Stimulated activated CD4-positive, alpha-beta T cell treated with anti-CD3 and anti-CD28 coated beads, Interleukin-1b, Interleukin-23, amount 100 ng/mL, for 1 hour (primary cell): ENCODE results near the gene LIPM.

Source experiments
- DNase-seq, 2 donors: peaks; one replicate each; pipeline ENCODE4 v3.0.0-alpha.2; 2020; ENCODE audit warnings: low read depth in 2 of 2

LIPM gene, protein sequence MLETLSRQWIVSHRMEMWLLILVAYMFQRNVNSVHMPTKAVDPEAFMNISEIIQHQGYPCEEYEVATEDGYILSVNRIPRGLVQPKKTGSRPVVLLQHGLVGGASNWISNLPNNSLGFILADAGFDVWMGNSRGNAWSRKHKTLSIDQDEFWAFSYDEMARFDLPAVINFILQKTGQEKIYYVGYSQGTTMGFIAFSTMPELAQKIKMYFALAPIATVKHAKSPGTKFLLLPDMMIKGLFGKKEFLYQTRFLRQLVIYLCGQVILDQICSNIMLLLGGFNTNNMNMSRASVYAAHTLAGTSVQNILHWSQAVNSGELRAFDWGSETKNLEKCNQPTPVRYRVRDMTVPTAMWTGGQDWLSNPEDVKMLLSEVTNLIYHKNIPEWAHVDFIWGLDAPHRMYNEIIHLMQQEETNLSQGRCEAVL

GRCh38 chr10:88802523-88803285, at the start of gene LIPM:
Gene LIPM (plus strand): TSS chr10:88802730. CDS start chr10:88802897, 167 bp downstream.
- DNase-seq = no peak

GRCh38 chr10:88754287-88754686, 48.2 kb upstream of the LIPM start:
- DNase-seq = no peak

GRCh38 chr10:88755753-88756152, 46.8 kb upstream of the LIPM start:
- DNase-seq = no peak

DNA sequence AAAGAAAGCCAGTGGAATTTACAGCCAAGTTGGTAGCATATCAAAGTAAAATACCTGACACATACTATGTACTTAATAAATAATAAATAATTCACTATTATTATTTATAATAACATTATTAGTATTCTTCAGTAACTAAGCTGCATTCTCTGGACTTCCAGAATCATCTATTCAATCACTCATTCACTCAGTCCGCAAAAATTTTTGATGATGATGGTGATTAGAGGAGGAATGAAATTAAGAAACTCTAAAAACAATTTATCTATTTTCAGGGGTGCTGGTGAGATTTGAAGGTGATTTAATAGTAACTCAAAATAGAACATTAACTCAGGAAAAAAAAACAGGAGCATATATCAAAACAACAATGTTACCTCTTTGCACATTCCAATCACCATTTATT, 45.9 kb upstream of the LIPM start:
- no peak for DNase-seq

DNA sequence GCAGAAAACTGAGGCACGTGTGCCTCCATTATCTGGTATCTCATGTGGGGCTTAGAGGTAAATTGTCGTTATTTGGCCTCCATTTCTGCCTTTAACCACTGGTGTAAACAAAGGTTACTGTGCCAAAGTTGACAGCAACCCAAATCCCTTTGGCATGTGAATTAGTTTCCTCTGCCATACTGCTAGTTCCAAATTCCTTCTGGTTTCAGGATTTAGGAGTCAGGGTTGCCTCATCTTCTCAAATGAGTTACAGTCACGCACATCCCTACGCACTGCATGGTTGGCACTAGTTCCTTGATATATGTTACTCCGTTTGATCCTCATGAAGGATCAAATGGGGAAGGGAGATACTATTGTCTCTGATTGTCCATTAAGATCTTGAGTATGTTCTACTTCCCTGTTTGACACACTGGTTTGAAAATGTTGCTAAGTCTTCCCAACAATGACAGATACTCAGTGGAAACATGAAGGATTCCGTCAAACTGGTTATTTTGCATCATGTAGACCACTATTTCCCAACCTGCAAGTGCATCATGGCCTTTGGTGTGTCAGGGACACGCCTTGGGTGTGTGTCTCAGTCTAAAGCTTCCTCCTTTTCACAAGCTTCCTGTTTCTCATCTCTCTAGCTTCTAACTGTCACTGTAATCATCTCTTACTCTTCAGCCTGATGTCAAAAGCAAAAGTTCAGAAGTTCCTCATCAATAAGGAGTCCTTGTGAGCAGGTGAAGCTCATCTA, 43.0 kb upstream of the LIPM start, which contains the start of gene LIPN:
TSS of gene LIPN (plus strand) at position 655 of the 736 bp plus-strand sequence. CDS start 1,386 bp downstream, outside the sequence.
- DNase-seq = no peak

DNA sequence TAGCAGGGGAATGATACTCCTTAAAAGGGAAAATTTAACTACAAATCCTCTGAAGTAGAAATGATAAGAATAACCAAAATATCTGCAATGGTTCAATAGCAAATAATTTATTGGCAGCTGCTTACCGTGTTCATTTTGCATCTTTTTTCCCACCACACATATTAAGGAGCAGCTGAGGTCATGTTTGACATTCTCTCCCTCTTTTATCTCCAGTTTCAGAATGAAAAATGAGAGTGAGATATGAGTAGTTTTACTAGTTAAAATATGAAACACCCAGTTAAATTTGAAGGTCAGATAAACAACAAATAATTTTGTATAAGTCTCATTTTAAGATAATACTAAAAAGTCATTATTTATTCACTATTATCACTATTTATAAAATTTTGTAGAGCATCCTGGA, 39.6 kb upstream of the LIPM start:
- DNase-seq = no peak

DNA sequence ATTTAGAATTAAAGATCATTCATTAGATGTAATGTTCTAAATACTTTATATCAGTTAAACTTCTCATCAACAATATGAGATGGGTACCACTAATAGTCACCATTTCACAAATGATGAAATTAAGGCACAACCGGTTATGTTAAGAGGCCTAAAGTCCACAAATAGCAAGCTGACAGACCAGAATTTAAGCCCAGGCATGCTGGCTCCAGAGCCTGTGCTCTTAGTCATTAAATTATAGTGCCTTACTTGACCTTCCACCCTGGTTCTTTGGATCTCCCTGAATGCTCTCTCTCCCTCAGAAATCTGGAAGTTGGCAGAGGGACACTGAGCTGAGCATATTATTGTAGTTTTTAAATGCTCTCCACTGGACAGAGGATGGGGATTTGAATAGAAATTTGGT, 39.1 kb upstream of the LIPM start:
- no peak for DNase-seq

DNA sequence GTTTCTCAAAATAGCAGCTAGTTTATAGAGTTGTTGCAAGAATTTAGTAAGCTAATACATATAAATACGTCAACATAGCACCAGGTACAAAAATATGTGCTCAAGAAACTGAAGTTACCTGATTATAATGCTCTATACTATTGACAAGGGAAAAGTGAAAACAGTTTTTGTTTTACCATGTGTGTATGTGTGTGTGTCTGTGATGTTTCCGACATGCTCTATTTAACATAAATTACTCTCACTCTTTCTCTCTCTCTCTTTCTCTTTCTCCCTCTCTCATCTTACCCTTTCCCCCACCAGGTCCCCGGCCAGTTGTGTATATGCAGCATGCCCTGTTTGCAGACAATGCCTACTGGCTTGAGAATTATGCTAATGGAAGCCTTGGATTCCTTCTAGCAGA, 38.4 kb upstream of the LIPM start:
- no peak for DNase-seq

DNA sequence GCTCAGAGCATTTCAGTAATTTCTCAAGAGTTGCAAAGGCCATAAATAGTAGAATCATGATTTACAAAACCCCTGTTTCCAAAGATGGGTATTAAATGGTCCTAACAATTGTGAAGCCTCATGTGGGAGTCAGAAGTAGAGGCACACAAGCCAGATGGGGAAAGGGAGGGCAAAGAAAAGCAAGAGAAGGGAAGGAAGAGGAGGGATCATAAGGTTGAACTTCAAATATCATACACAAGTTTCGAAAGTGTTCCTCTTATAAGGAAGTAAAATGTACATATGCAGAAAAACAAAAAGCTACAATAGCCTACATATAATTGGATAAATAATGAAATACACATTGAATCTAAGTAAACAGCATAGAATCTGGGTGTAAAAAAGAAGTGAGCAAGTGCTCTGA, 36.7 kb upstream of the LIPM start:
- no peak for DNase-seq

DNA sequence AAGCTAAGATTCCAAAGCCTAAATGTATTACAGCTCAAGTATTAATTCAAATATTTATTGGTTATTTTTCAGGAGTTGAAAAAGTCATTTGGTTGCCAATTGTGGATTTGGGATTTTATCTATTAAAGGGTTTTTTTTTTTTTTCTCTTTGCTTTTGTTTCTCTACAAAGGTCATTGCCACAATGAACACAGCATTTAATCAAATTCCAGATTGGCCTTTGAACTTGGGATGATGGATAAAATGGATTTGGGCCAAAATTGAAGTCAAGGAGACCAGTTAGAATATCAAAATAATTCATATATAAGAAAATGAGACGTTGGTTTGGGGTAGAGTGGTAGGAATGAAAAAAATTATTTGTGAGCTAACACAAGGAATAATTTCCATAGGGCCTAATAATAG, 33.1 kb upstream of the LIPM start:
- no peak for DNase-seq

- DNase-seq = no peak
Measured at GRCh38 chr10:88781206-88781605, 21.3 kb upstream of the LIPM start.

DNA sequence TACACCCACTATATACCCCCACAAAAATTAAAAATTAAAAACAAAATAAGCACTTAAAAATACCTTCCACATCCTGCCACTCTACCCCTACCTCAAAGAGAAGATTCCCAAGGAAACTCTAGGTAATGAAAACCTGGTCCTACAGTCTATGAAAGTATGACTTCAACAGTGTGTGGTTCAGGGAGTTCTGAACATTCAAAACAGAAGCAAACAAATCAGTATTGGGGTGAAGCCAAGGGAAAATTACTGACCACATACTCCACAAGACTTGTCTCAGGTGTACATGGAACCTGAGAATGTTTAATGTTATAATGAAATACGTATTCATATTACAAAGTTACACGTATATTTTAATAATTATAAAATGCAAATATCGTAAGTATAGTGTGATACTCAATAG, 20.3 kb upstream of the LIPM start:
- DNase-seq = no peak

- no peak for DNase-seq
Measured at GRCh38 chr10:88783724-88784123, 18.8 kb upstream of the LIPM start.

DNA sequence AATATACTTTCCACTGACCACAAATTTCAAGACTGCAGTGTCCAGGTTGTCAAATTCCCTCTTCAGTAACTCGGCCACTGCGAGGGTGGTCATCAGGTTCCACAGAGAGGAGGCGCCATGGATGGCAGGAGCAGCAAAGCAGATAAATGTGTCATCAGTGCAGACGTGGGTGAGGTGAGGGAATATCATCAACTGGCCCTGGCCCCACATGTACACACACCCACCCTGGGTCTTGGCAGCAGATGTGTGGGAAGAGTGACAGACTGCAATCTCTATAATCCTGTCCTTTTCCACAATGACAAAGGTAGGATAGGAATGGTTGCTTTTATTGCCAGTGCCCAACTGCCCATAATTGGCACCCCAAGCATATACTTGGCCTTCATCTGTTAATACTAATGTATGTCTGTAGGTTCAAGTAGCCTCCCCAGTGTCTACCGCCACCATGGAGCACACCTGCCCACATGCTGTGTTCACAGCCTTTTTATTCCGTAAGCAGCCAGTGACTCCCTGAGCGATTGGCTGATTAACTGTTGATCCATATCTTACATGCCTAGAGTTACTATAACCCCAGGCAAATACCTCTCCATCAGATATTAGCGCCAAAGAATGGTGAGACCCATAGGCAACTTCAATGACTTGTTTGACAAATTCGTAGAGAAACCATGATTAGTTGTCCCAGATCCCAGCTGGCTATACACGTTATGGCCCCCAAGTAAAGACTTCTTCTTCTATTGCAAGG, 16.3 kb upstream of the LIPM start:
- DNase-seq = no peak

DNA sequence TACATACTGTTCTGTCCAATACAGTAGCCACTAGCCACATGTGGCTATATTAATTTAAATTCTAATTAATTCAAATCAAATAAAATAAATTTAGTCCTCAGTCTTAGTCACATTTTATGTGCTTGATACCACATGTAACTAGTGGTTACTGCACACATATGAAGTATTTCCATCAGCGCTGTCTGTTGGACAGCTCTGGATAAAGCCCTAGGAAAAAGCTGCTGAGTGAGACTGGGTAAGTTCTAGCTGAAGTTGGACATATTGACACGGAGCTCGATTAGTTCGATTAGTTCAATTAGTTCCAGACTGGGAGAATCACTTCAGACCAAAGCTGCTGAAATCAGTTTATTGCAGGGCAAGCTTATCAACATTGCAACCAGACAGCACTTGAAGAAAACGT, 15.1 kb upstream of the LIPM start:
- DNase-seq = no peak

DNA sequence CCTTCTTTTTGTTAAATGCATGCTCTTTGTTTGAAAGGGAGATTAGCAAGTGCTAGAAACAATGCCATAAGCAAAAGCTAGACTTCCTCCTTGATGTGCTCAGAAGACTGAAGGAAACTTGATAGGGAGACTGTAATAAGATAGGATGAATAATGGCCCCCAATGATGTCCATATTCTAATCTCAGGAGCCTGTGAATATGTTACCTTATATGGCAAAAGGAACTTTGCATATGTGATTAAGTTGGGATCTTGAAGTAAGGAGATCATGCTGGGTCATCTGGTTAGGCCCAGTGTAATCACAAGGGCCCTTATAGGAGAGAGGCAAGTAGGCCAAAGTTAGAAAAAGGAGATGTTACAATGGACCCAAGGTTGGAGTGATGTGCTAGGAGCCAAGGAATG, 13.6 kb upstream of the LIPM start:
- no peak for DNase-seq

DNA sequence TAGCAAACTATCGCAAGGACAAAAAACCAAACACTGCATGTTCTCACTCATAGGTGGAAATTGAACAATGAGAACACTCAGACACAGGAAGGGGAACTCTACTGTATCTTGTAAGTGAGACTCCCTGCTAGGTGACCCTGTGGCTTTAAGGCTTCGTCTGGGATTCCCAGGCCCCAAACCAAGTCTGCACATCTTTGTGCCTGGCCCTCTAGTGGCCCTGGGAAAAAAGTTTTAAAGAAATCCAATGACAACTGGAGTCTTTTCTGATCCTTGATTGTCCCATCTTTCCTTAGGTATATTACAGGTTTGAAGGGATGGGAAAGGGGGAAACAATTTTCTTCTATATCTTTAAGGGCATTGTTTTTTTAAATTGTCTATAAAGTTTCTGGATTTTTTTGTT, 10.6 kb upstream of the LIPM start:
- DNase-seq = no peak

DNA sequence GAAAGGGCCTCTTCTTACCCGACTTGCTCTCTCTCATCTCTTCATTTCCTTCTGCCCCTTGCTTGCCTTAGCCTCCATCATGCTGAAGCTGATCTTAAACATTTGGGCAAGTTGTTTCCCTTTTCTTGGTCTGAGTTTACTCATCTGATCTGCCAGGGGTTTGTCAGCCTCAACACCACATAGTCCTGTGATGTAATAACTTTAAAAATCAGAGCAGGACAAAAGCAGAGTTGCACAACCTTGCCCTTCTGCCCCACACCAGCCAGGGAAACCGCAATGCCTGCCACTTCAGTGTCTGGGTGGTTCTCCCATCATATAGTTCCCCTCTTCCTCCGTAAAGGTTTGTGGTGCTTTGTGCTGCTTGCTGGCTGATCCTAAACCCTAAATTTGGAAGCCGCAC, 9.9 kb upstream of the LIPM start:
- no peak for DNase-seq

DNA sequence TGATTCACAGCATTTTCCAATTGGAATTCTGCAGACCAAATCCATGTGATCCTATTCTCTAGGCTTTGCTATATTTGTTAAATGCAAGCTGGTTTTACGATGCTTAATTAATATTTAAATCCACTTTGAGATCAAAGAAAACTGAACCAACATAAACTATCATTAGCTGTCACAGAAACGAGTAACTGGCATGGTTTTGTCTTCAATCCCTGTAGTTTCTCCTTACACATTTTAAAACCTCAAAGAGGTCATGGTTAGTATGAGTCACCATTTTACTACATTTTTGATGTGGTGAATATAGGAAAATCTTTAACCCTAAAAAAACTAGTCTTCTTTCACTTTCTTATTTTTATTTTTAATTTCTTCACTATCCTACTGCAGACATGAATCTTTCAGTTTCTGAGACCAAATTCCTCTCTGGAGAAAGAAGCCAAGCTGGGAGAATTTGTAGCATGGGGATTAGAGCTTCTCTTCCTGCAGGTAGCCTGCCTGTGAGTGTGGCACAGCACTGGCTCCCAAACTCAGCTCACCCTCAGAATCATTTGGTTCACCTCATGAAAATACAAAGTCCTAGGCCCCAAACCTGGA, 8.7 kb upstream of the LIPM start:
- DNase-seq = no peak

DNA sequence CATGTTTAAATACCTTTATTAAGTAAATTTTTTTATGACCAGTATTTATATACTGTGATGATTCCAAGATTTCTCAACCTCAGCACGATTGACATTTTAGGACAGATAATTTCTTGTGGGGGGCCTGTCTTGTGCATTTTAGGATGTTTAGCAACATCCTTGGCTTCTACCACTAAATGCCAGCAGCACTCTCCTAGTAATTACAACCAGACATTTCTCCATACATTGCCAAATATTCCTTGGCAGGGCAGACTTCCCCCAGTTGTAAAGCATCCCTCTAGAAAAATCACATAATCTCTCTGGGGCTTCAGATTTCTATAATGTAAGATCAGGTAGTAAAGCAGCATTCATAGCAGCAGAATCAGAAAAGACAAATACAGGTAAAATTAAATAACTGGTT, 7.8 kb upstream of the LIPM start:
- DNase-seq = no peak
